Limb (tissue), 2 donors: ENCODE data around the gene SIX3.

ENCODE experiments used
- DNase-seq, 2 donors: peaks; one replicate each; pipeline ENCODE4 v3.0.0-alpha.2; 2016; ENCODE audit errors: extremely low spot score in 2 of 2

SIX3 gene

GRCh38 chr2:44941551-44942234, at the start of gene SIX3:
Gene SIX3 (plus strand): TSS chr2:44941702. CDS start chr2:44942105, 403 bp downstream.
- peak in 1 of 2 donors; percentile 64 for DNase-seq

GRCh38 chr2:44894058-44894457, 47.4 kb upstream of the SIX3 start:
- DNase-seq, result no peak

GRCh38 chr2:44895061-44895460, 46.4 kb upstream of the SIX3 start:
- no peak for DNase-seq

GRCh38 chr2:44897406-44897805, 44.1 kb upstream of the SIX3 start:
- DNase-seq, result no peak

GRCh38 chr2:44902217-44903137, 39.0 kb upstream of the SIX3 start:
- DNase-seq, result no peak

- no peak for DNase-seq
Observed at GRCh38 chr2:44904578-44904977, 36.9 kb upstream of the SIX3 start.

- no peak for DNase-seq
Observed at GRCh38 chr2:44906972-44907371, 34.5 kb upstream of the SIX3 start.

GRCh38 chr2:44909831-44910230, 31.7 kb upstream of the SIX3 start:
- DNase-seq, result no peak

GRCh38 chr2:44912660-44913059, 28.8 kb upstream of the SIX3 start:
- DNase-seq, result no peak

GRCh38 chr2:44916291-44916690, 25.2 kb upstream of the SIX3 start:
- DNase-seq, result no peak

- no peak for DNase-seq
Observed at GRCh38 chr2:44918095-44918775, 23.3 kb upstream of the SIX3 start.

- DNase-seq, result no peak
Observed at GRCh38 chr2:44920751-44921150, 20.8 kb upstream of the SIX3 start.

GRCh38 chr2:44922776-44923175, 18.7 kb upstream of the SIX3 start:
- no peak for DNase-seq

- DNase-seq, result no peak
Observed at GRCh38 chr2:44925561-44926136, 15.9 kb upstream of the SIX3 start.

GRCh38 chr2:44926957-44927356, 14.5 kb upstream of the SIX3 start:
- DNase-seq, result no peak

GRCh38 chr2:44927985-44928482, 13.5 kb upstream of the SIX3 start:
- DNase-seq, result peak in 1 of 2 donors; percentile 56

- peak in 1 of 2 donors; percentile 45 for DNase-seq
Observed at GRCh38 chr2:44928483-44929158, 12.9 kb upstream of the SIX3 start.

- peak in 1 of 2 donors; percentile 48 for DNase-seq
Observed at GRCh38 chr2:44929159-44929734, 12.3 kb upstream of the SIX3 start.

- no peak for DNase-seq
Observed at GRCh38 chr2:44929735-44930273, 11.7 kb upstream of the SIX3 start.
